HepG2 (cell line): ENCODE measurements around the gene BCL2L11. TPM values are rescaled to one million over a fixed set of nuclear protein-coding genes. Genes with fewer than 3 reads are reported as not detected.

Experiments used
- DNMT1 ChIP-seq: sonication (generic); formaldehyde crosslinking; IDR thresholded peaks from 2 replicates; pipeline ENCODE4 v1.5.1; 2020; ENCODE audit warnings: mild to moderate bottlenecking, missing genetic modification reagents
- HMGA1 ChIP-seq: sonication (generic); formaldehyde crosslinking; conservative IDR thresholded peaks from 2 replicates; pipeline ENCODE4 v1.4.0; 2020; ENCODE audit warnings: missing genetic modification reagents
- MBNL3 ChIP-seq: fragments of 250-450 bp; sonication (Bioruptor Pico); conservative IDR thresholded peaks from 2 replicates; pipeline ENCODE4 v1.8.0; 2022; ENCODE audit warnings: mild to moderate bottlenecking, inconsistent platforms
- ONECUT2 ChIP-seq: sonication (generic); formaldehyde crosslinking; IDR thresholded peaks from 2 replicates; pipeline ENCODE4 v1.4.0; 2020; ENCODE audit warnings: missing genetic modification reagents
- SIX4 ChIP-seq: sonication (generic); formaldehyde crosslinking; IDR thresholded peaks from 2 replicates; pipeline ENCODE4 v1.4.0; 2020; ENCODE audit warnings: missing genetic modification reagents
- SP5 ChIP-seq: IDR thresholded peaks from 2 replicates; pipeline ENCODE4 v1.6.1; 2016; ENCODE audit warnings: low read depth, borderline replicate concordance
- SPEN ChIP-seq: sonication (generic); formaldehyde crosslinking; IDR thresholded peaks from 2 replicates; pipeline ENCODE4 v1.5.1; 2020; ENCODE audit warnings: low read depth, mild to moderate bottlenecking, missing genetic modification reagents
- SRSF1 ChIP-seq: fragments of 200-400 bp; formaldehyde crosslinking; optimal IDR thresholded peaks from 2 replicates; pipeline ENCODE3; 2017; ENCODE audit warnings: mild to moderate bottlenecking, low read depth, low read length, moderate library complexity
- ZFP36 ChIP-seq: fragments of 150-350 bp; IDR thresholded peaks from 2 replicates; pipeline ENCODE4 v1.6.1; 2018; ENCODE audit warnings: borderline replicate concordance, low read length, low read depth; ENCODE audit not compliant: partially characterized antibody
- ZFP36L1 ChIP-seq: sonication (generic); formaldehyde crosslinking; IDR thresholded peaks from 2 replicates; pipeline ENCODE4 v1.8.0; 2022; ENCODE audit warnings: mild to moderate bottlenecking, missing genetic modification reagents, moderate library complexity
- ZKSCAN5 ChIP-seq: sonication (generic); formaldehyde crosslinking; IDR thresholded peaks from 2 replicates; pipeline ENCODE4 v1.5.1; 2020; ENCODE audit warnings: mild to moderate bottlenecking, missing genetic modification reagents
- ZNF501 ChIP-seq: sonication (generic); formaldehyde crosslinking; IDR thresholded peaks from 2 replicates; pipeline ENCODE4 v1.5.1; 2020; ENCODE audit warnings: mild to moderate bottlenecking, moderate library complexity, missing genetic modification reagents
- ZNF607 ChIP-seq: sonication (generic); formaldehyde crosslinking; IDR thresholded peaks from 2 replicates; pipeline ENCODE4 v1.5.1; 2020; ENCODE audit warnings: missing genetic modification reagents, mild to moderate bottlenecking, borderline replicate concordance
- polyA plus RNA-seq, 8 experiments: library from polyadenylated mRNA; depleted of rRNA in 3 of 8; stranded (reverse) in 7 of 8; unstranded in 1 of 8; fragments of >200 nt; fragmentation: Illumina TruSeq in 4 of 8; extraction: Trizol in 4 of 8; gene quantifications; 2 replicates each; pipeline versions ENCODE4 v1.2.1 to v1.2.3, GENCODE V29; 2011 to 2016; ENCODE audit warnings: low read depth in 4 of 8, missing spikeins in 1 of 8, mixed read lengths in 1 of 8; ENCODE audit not compliant: insufficient read depth in 1 of 8
- total RNA-seq, 5 experiments: library from RNA; depleted of rRNA; stranded (reverse); fragments of >200 nt; fragmentation: Illumina TruSeq; extraction: Trizol; gene quantifications; 2 replicates each; pipeline ENCODE4 v1.2.3, GENCODE V29; 2016; ENCODE audit warnings: low read depth in 1 of 5
- TF ChIP-seq, protein P1 (sequence below): sonication (generic); formaldehyde crosslinking; IDR thresholded peaks from 2 replicates; pipeline ENCODE4 v1.4.0; 2020; ENCODE audit warnings: missing genetic modification reagents, borderline replicate concordance
- TF ChIP-seq, protein P2 (sequence below): sonication (generic); formaldehyde crosslinking; IDR thresholded peaks from 2 replicates; pipeline ENCODE4 v1.5.1; 2020; ENCODE audit warnings: mild to moderate bottlenecking, missing genetic modification reagents, moderate library complexity
- TF ChIP-seq, protein P3 (sequence below): IDR thresholded peaks from 2 replicates; pipeline ENCODE4 v1.4.0; 2020; ENCODE audit warnings: mild to moderate bottlenecking, missing genetic modification reagents
- TF ChIP-seq, protein P4 (sequence below): sonication (generic); formaldehyde crosslinking; IDR thresholded peaks from 2 replicates; pipeline ENCODE4 v1.4.0; 2020; ENCODE audit warnings: low read depth, mild to moderate bottlenecking, missing genetic modification reagents
- TF ChIP-seq, protein P5 (sequence below): IDR thresholded peaks from 2 replicates; pipeline ENCODE4 v1.6.1; 2012; ENCODE audit warnings: inconsistent platforms

The BCL2L11 gene
- total and polyA plus RNA-seq, 2 of the 13 experiments (the other 11 are each of a cell fraction or from before 2014, with no cell fraction given), result 6.1 to 9.7 TPM

DNA sequence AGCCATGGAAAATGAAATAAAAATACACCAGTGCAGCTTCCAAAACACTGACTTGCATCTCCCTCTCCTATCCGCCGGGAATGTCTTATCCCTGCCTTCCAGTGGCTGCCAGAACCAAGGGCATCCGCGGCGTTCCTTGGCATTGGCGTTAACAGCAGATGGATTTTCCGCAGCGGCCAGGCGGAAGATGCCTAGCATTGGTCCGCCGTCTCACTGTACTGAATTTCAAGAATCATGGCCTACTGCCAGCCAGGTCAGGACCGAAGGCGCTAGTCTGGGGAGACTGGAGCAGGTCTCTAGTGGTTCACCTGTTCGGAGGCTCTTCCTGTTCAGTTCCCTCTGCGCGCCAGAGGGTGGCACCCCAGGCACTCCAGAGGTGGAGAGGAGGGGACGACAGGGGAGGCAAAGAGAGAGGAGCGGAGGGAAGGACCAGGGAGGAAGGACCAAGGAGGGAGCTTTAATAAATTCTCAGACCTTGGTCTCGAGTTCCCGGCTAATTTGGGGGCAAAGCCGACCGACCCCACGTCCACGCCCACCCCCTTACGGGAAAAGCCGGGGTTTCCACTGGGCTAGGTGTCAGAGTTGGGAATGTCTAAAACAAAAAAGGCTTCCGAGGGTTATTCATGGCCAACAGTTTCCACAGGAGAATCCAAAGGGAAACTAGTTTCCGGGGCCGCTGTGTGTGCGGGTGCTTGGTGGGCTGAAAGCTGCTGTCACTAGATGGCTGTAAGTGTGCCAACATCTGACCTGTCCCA lies 3.7 kb upstream of the BCL2L11 start (continued):
- TF ChIP-seq, protein P1, sequence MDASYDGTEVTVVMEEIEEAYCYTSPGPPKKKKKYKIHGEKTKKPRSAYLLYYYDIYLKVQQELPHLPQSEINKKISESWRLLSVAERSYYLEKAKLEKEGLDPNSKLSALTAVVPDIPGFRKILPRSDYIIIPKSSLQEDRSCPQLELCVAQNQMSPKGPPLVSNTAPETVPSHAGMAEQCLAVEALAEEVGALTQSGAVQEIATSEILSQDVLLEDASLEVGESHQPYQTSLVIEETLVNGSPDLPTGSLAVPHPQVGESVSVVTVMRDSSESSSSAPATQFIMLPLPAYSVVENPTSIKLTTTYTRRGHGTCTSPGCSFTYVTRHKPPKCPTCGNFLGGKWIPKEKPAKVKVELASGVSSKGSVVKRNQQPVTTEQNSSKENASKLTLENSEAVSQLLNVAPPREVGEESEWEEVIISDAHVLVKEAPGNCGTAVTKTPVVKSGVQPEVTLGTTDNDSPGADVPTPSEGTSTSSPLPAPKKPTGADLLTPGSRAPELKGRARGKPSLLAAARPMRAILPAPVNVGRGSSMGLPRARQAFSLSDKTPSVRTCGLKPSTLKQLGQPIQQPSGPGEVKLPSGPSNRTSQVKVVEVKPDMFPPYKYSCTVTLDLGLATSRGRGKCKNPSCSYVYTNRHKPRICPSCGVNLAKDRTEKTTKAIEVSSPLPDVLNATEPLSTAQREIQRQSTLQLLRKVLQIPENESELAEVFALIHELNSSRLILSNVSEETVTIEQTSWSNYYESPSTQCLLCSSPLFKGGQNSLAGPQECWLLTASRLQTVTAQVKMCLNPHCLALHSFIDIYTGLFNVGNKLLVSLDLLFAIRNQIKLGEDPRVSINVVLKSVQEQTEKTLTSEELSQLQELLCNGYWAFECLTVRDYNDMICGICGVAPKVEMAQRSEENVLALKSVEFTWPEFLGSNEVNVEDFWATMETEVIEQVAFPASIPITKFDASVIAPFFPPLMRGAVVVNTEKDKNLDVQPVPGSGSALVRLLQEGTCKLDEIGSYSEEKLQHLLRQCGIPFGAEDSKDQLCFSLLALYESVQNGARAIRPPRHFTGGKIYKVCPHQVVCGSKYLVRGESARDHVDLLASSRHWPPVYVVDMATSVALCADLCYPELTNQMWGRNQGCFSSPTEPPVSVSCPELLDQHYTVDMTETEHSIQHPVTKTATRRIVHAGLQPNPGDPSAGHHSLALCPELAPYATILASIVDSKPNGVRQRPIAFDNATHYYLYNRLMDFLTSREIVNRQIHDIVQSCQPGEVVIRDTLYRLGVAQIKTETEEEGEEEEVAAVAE, result no peak
- no peak for TF ChIP-seq ZKSCAN5 (CRISPR knock-in tag)
- TF ChIP-seq MBNL3 (CRISPR knock-in tag), result no peak
- TF ChIP-seq, protein P2, sequence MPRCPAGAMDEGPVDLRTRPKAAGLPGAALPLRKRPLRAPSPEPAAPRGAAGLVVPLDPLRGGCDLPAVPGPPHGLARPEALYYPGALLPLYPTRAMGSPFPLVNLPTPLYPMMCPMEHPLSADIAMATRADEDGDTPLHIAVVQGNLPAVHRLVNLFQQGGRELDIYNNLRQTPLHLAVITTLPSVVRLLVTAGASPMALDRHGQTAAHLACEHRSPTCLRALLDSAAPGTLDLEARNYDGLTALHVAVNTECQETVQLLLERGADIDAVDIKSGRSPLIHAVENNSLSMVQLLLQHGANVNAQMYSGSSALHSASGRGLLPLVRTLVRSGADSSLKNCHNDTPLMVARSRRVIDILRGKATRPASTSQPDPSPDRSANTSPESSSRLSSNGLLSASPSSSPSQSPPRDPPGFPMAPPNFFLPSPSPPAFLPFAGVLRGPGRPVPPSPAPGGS (CRISPR knock-in tag), result no peak
- TF ChIP-seq, protein P3, sequence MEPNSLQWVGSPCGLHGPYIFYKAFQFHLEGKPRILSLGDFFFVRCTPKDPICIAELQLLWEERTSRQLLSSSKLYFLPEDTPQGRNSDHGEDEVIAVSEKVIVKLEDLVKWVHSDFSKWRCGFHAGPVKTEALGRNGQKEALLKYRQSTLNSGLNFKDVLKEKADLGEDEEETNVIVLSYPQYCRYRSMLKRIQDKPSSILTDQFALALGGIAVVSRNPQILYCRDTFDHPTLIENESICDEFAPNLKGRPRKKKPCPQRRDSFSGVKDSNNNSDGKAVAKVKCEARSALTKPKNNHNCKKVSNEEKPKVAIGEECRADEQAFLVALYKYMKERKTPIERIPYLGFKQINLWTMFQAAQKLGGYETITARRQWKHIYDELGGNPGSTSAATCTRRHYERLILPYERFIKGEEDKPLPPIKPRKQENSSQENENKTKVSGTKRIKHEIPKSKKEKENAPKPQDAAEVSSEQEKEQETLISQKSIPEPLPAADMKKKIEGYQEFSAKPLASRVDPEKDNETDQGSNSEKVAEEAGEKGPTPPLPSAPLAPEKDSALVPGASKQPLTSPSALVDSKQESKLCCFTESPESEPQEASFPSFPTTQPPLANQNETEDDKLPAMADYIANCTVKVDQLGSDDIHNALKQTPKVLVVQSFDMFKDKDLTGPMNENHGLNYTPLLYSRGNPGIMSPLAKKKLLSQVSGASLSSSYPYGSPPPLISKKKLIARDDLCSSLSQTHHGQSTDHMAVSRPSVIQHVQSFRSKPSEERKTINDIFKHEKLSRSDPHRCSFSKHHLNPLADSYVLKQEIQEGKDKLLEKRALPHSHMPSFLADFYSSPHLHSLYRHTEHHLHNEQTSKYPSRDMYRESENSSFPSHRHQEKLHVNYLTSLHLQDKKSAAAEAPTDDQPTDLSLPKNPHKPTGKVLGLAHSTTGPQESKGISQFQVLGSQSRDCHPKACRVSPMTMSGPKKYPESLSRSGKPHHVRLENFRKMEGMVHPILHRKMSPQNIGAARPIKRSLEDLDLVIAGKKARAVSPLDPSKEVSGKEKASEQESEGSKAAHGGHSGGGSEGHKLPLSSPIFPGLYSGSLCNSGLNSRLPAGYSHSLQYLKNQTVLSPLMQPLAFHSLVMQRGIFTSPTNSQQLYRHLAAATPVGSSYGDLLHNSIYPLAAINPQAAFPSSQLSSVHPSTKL, result peak; percentile 59
- no peak for TF ChIP-seq HMGA1
- TF ChIP-seq SP5, result 0 out of 2 replicates have a peak, but pooled peaks have one; percentile 32
- no peak for TF ChIP-seq ZNF607 (CRISPR knock-in tag)
- TF ChIP-seq SPEN (CRISPR knock-in tag), result 0 out of 2 replicates have a peak, but pooled peaks have one; percentile 18
- TF ChIP-seq SIX4, result no peak
- TF ChIP-seq, protein P4, sequence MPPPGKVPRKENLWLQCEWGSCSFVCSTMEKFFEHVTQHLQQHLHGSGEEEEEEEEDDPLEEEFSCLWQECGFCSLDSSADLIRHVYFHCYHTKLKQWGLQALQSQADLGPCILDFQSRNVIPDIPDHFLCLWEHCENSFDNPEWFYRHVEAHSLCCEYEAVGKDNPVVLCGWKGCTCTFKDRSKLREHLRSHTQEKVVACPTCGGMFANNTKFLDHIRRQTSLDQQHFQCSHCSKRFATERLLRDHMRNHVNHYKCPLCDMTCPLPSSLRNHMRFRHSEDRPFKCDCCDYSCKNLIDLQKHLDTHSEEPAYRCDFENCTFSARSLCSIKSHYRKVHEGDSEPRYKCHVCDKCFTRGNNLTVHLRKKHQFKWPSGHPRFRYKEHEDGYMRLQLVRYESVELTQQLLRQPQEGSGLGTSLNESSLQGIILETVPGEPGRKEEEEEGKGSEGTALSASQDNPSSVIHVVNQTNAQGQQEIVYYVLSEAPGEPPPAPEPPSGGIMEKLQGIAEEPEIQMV (CRISPR knock-in tag), result no peak
- no peak for TF ChIP-seq DNMT1 (CRISPR knock-in tag)
- TF ChIP-seq ZFP36L1 (CRISPR knock-in tag), result no peak
- no peak; the same call in 1 of the 2 replicates for TF ChIP-seq ZNF501
- TF ChIP-seq, protein P5, sequence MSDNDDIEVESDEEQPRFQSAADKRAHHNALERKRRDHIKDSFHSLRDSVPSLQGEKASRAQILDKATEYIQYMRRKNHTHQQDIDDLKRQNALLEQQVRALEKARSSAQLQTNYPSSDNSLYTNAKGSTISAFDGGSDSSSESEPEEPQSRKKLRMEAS, result peak; percentile 34; the same call in 1 of the 2 replicates
- no peak for TF ChIP-seq ONECUT2
- TF ChIP-seq SRSF1, result peak; percentile 74
- peak; percentile 18 for TF ChIP-seq ZFP36
